Measurements from ENCODE around the gene CSGALNACT2. TPM values are rescaled to one million over a fixed set of nuclear protein-coding genes. Genes with fewer than 3 reads are reported as not detected.

Gene CSGALNACT2
- total RNA-seq, 1 donor from 2014 or later = 38.7 TPM

DNA sequence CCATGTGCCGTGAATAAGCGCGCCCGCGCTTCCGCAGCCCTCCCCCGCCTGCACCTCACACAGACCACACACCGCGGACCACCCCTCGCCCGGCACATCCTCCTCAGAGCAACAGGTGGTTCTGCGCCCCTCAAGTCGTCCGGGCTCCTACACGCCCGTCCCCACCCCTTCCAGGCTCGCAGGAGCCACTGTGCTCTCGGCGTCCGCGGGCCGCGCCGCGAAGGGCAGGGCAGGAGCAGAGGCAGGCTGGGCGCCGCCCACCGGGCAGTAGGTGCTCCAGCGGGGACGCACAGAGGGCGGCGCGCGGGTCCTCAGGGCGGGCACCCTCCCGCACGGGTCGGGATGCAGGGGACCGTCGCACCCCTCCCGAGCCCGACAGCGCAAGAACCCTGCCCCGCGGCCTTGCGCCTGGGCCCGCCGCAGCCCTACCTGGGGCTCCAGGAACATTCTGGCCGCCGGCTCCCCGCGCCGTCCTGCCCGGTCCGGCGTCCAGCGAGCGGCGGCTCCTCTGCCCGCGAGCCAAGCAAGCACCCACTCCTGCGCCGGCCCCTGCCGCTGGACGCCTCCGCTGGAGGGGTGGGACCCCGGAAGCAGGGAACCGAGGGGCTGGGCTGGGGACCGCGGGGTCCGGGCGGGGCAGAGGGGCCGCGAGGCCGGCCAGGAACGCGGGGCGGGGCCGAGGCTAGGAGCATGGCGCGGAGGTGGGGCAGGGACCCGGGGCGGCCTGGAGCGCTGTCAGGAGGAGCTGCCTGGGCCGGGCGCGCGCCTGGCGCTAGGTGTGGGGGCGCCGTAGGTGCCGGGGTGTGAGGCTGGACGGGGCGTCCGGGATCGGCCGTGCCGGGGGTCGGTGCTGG lies 91.2 kb downstream of the CSGALNACT2 start:
- Mint-ChIP-seq H3K4me3 (ENCODE audit: unreplicated experiment) (peak overlapping the region; percentile 54), H3K9me3 (ENCODE audit: low read depth) (no peaks in the 10 kb centered on the region)

DNA sequence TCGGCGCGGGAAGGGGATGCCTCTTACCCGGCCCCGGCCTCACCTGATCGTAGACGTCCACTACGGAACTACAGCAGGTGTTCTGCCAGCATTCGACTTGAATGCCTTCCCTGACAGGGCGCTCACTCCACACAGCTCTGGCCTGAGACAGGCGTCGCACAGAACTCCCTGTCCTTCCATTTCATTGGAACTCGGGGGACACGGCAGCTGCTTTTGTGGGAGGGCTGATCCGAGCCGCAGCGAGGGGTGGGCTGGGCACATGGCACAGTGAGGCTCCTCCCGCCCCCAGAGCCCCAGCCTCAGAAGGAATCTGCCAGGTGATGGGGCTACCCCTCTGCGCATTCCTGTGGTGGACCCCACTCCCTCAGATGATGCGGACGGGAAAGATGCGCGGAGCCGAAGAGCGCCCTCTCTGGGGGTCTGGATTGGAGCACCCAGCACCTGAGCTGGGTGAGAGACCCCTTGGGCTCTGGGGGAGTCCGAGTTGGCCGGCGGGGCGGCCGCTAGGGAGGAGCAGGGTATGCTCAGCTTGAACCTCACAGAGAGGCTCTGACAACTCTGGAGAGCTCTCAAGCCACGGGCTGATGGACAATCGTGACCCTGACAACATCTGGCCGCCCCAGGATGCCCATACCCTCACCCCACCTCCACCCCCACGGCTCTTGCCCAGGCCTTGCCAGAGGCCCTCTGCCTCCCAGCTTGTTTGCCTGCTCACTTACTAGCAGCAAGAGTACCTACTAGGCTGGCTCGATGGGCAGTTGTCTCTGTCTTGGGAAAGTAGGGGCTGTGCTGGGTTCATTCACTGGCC lies 92.1 kb downstream of the CSGALNACT2 start:
- H3K36me3 Mint-ChIP-seq (ENCODE audit: low read depth) = no peaks in the 10 kb centered on the region
- no peak overlapping the region for H3K27ac Mint-ChIP-seq (ENCODE audit: unreplicated experiment)
- no peaks in the 10 kb centered on the region for H3K9me3 Mint-ChIP-seq (ENCODE audit: low read depth)
- peaks cover 55% of the 10 kb centered on the region for H3K27me3 Mint-ChIP-seq (ENCODE audit: low read depth)
- no peak overlapping the region for H3K4me3 Mint-ChIP-seq (ENCODE audit: unreplicated experiment)
- TF ChIP-seq, protein P1, sequence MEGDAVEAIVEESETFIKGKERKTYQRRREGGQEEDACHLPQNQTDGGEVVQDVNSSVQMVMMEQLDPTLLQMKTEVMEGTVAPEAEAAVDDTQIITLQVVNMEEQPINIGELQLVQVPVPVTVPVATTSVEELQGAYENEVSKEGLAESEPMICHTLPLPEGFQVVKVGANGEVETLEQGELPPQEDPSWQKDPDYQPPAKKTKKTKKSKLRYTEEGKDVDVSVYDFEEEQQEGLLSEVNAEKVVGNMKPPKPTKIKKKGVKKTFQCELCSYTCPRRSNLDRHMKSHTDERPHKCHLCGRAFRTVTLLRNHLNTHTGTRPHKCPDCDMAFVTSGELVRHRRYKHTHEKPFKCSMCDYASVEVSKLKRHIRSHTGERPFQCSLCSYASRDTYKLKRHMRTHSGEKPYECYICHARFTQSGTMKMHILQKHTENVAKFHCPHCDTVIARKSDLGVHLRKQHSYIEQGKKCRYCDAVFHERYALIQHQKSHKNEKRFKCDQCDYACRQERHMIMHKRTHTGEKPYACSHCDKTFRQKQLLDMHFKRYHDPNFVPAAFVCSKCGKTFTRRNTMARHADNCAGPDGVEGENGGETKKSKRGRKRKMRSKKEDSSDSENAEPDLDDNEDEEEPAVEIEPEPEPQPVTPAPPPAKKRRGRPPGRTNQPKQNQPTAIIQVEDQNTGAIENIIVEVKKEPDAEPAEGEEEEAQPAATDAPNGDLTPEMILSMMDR (IDR thresholded peaks at IDR 0.05) = no peak
- DNase-seq (ENCODE audit: low spot score) = peak; percentile 82
- peaks cover 6% of the 10 kb centered on the region for H3K4me1 Mint-ChIP-seq (ENCODE audit: low read depth)

More for the DNA sequence above, 91.2 kb downstream of the CSGALNACT2 start:
- peak; percentile 88 for DNase-seq (ENCODE audit: low spot score)
- Mint-ChIP-seq H3K27ac (ENCODE audit: unreplicated experiment) (no peak overlapping the region), H3K36me3 (ENCODE audit: low read depth) (no peaks in the 10 kb centered on the region), H3K4me1 (ENCODE audit: low read depth) (peaks cover 6% of the 10 kb centered on the region), H3K27me3 (ENCODE audit: low read depth) (peaks cover 61% of the 10 kb centered on the region)
- TF ChIP-seq, protein P1 (IDR thresholded peaks at IDR 0.05) = peak; percentile 9

DNA sequence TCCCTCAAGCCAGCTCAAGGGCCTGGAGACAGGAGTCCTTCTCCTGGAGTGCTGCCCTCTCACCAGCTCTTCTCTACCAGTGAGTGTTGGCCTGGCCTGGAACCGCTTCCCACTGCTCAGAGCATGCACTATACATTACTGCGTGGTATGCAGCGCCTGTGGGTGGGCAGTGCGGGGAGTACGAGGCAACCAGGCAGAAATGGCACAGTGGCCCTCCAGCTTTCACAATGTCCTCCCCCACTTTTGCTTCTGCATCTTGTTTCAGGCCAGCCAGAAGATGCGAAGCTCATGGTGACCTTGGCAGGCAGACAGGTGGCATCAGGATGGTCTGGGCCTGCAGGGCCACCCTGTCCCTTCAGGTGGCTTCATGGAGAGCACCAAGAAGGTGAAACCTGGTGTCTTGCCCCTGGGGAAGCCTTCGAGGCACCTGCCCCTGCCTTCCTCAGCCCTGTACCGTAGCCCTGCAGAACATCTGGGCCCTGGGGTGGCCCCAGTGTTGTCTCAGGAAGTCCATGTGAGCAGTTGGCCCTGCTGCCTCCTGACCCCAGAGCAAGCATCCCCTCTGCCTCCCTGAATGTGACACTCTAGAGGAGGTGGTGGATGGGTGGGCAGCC lies 92.8 kb downstream of the CSGALNACT2 start:
- H3K4me1 Mint-ChIP-seq (ENCODE audit: low read depth) = peaks cover 6% of the 10 kb centered on the region
- H3K9me3 Mint-ChIP-seq (ENCODE audit: low read depth) = no peaks in the 10 kb centered on the region
- no peaks in the 10 kb centered on the region for H3K36me3 Mint-ChIP-seq (ENCODE audit: low read depth)
- H3K27me3 Mint-ChIP-seq (ENCODE audit: low read depth) = peaks cover 51% of the 10 kb centered on the region
- peak; percentile 72 for DNase-seq (ENCODE audit: low spot score)
- H3K4me3 Mint-ChIP-seq (ENCODE audit: unreplicated experiment) = no peak overlapping the region
- H3K27ac Mint-ChIP-seq (ENCODE audit: unreplicated experiment) = no peak overlapping the region
- TF ChIP-seq, protein P1 (IDR thresholded peaks at IDR 0.05) = no peak

DNA sequence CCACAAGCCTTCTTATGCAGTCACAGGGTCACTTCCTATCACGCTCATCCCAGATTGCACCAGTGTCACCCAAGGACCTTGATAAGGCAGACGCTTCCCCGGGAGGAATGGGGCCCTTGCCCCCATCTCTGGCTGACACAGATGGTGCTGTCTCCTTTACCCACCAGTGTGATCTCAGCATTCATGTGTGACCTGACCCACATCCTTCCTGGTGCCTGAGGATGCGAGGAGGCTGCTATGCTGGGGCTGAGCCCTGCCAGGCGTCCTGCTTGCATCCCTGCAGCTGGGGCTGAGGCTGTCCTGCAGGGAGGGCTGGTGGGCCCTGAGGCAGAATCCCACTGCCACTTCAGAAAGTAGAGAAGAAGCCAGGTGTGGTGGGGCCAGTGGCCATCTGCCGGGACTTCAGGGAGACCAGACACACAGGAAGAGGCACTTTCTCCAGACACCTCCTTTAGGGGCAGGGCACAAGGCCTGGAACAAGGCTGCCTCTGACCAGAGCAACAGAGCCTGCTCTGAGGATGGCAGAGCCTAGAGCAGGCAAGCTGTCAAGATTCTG lies 93.4 kb downstream of the CSGALNACT2 start:
- H3K4me3 Mint-ChIP-seq (ENCODE audit: unreplicated experiment) = no peak overlapping the region
- no peak overlapping the region for H3K27ac Mint-ChIP-seq (ENCODE audit: unreplicated experiment)
- TF ChIP-seq, protein P1 (IDR thresholded peaks at IDR 0.05) = no peak
- no peaks in the 10 kb centered on the region for H3K9me3 Mint-ChIP-seq (ENCODE audit: low read depth)
- H3K4me1 Mint-ChIP-seq (ENCODE audit: low read depth) = peaks cover 6% of the 10 kb centered on the region
- no peaks in the 10 kb centered on the region for H3K36me3 Mint-ChIP-seq (ENCODE audit: low read depth)
- peaks cover 48% of the 10 kb centered on the region for H3K27me3 Mint-ChIP-seq (ENCODE audit: low read depth)
- DNase-seq (ENCODE audit: low spot score) = peak; percentile 74
